ENCODE data around the gene TMEM158.

- TF ChIP-seq EZH2 (IDR thresholded peaks at IDR 0.05; ENCODE audit: insufficient read depth, low read length) (no peak), CTCF (IDR thresholded peaks at IDR 0.05; ENCODE audit: insufficient read depth, low read depth, low read length) (no peak)
These were observed 13.2 kb upstream of the TMEM158 start for GRCh38 chr3:45239254-45239653.
